D721Med (cell line): Measurements from ENCODE around the gene PTPRN.

Source experiments
- DNase-seq: peaks from one replicate; pipeline ENCODE4 v3.0.0; 2011; ENCODE audit warnings: low spot score; ENCODE audit not compliant: insufficient read length
- FAIRE-seq: peaks from 2 replicates; lab custom pipeline; 2011; peaks lifted over from hg19 to GRCh38; lab: Jason Lieb, UNC
- CTCF ChIP-seq: IDR thresholded peaks from 2 replicates; pipeline ENCODE4 v1.5.1; 2012; ENCODE audit warnings: mild to moderate bottlenecking, control low read depth; ENCODE audit not compliant: insufficient read depth; ENCODE audit errors: missing control alignments

PTPRN gene

GRCh38 chr2:219280651-219281050 lies 28.6 kb downstream of the PTPRN start:
- DNase-seq = no peak
- TF ChIP-seq CTCF = no peak
- FAIRE-seq = no peak

GRCh38 chr2:219279916-219280516 lies 29.2 kb downstream of the PTPRN start:
- no peak for TF ChIP-seq CTCF
- no peak for DNase-seq
- no peak for FAIRE-seq

- FAIRE-seq (no peak), DNase-seq (peak; percentile 99)
- TF ChIP-seq CTCF = no peak
Measured at GRCh38 chr2:219279151-219279915, 29.9 kb downstream of the PTPRN start, which contains the start of gene DNAJB2. Gene DNAJB2, plus strand, starts transcription at chr2:219279366. Its CDS starts 468 bp downstream, at chr2:219279834.

GRCh38 chr2:219278655-219279150 lies 30.5 kb downstream of the PTPRN start:
- no peak for TF ChIP-seq CTCF
- DNase-seq = no peak
- no peak for FAIRE-seq

GRCh38 chr2:219277703-219278654 lies 31.2 kb downstream of the PTPRN start:
- DNase-seq (no peak), FAIRE-seq (no peak)
- peak; percentile 90 for TF ChIP-seq CTCF

- DNase-seq = no peak
- no peak for TF ChIP-seq CTCF
- no peak for FAIRE-seq
Measured at GRCh38 chr2:219274361-219274921, 34.8 kb downstream of the PTPRN start.
